Skeletal muscle satellite cell (primary cell): ENCODE data around the gene RAE1. TPM values are rescaled to one million over a fixed set of nuclear protein-coding genes. Genes with fewer than 3 reads are reported as not detected.

Experiments
- H3K27me3 ChIP-seq: 2 replicates; pipeline ENCODE4 v1.7.0; 2013; ENCODE audit warnings: low read length; ENCODE audit not compliant: control insufficient read depth, insufficient read depth
- H3K36me3 ChIP-seq: 2 replicates; pipeline ENCODE4 v1.7.0; 2013; ENCODE audit warnings: mild to moderate bottlenecking, control low read depth, low read length; ENCODE audit not compliant: insufficient read depth
- H3K4me1 ChIP-seq: 2 replicates; pipeline ENCODE4 v1.7.0; 2013; ENCODE audit warnings: low read length; ENCODE audit not compliant: control insufficient read depth, insufficient read depth
- H3K4me2 ChIP-seq: 2 replicates; pipeline ENCODE4 v1.7.0; 2013; ENCODE audit warnings: mild to moderate bottlenecking, low read length
- H3K4me3 ChIP-seq: 2 replicates; pipeline ENCODE4 v1.7.0; 2013; ENCODE audit warnings: low read length
- H3K9ac ChIP-seq: 2 replicates; pipeline ENCODE4 v1.7.0; 2013; ENCODE audit warnings: mild to moderate bottlenecking, low read depth, low read length, moderate library complexity
- H3K9me3 ChIP-seq: replicated peaks from 2 replicates; pipeline ENCODE4 v1.7.0; 2013; ENCODE audit warnings: mild to moderate bottlenecking, control low read depth, low read length
- total RNA-seq: library from RNA; depleted of rRNA; stranded (reverse); fragments of >200 nt; gene quantifications from 2 replicates; pipeline ENCODE4 v1.2.3, GENCODE V29; 2012; rRNA removed

Gene RAE1, protein sequence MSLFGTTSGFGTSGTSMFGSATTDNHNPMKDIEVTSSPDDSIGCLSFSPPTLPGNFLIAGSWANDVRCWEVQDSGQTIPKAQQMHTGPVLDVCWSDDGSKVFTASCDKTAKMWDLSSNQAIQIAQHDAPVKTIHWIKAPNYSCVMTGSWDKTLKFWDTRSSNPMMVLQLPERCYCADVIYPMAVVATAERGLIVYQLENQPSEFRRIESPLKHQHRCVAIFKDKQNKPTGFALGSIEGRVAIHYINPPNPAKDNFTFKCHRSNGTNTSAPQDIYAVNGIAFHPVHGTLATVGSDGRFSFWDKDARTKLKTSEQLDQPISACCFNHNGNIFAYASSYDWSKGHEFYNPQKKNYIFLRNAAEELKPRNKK
- total RNA-seq, result 32.5 and 40.3 TPM in 2 replicates

DNA sequence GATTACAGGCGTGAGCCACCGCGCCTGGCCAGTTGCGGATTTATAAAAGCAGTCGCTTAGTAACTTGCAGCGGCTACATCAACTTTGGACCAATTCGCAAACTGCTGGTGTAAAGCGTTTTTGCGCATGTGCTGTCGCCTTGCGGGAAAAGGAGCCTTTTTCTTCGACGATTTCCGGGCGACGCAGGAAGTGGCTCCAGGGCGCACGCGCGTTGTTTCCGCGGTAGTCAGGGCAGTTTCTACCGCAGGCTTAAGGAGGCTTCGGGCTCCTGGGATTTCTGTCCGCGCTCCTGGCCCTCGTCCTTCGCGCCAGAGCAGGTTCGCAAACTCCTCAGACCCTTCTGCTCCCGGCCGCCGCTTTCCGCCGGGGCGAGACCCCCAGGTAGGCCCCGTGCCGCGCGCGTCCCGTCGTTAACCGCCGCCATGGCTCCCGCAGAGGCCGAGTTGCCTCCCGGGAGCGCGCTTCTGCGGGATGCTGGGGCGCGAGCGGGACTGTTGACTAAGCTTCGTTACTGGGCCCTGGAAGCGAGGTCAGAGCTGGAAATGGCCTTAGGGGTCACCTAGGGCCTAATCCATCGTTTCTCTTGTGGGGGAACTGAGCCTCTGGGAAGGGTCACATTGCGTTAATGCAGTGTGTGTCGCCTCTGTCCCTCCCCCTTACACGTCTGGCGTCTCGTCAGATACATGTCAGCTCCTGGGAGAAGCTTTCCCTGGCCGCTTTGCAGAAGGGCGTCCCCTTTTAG, at the start of gene RAE1:
Gene RAE1 (plus strand): TSS at position 214 of the 742 bp plus-strand sequence. CDS start 2,784 bp downstream, outside the sequence.
- Histone ChIP-seq H3K4me3 (peak within 1 kb of the TSS; percentile 98), H3K27me3 (no peaks in the 10 kb centered on the region), H3K4me2 (peak within 1 kb of the TSS; percentile 94), H3K4me1 (peaks cover 15% of the 10 kb centered on the region), H3K9ac (peak within 1 kb of the TSS; percentile 97), H3K9me3 (no peaks in the 10 kb centered on the region), H3K36me3 (peaks cover 25% of the 10 kb centered on the region)

- Histone ChIP-seq H3K27me3 (no peaks in the 10 kb centered on the region), H3K9me3 (no peaks in the 10 kb centered on the region), H3K4me2 (no peak overlapping the region), H3K9ac (no peak overlapping the region), H3K4me3 (no peak overlapping the region), H3K4me1 (no peaks in the 10 kb centered on the region), H3K36me3 (no peaks in the 10 kb centered on the region)
Observed at GRCh38 chr20:57306747-57307146, 44.3 kb upstream of the RAE1 start.

- Histone ChIP-seq H3K9ac (no peak overlapping the region), H3K4me1 (no peaks in the 10 kb centered on the region), H3K4me2 (no peak overlapping the region), H3K36me3 (no peaks in the 10 kb centered on the region), H3K4me3 (no peak overlapping the region), H3K27me3 (no peaks in the 10 kb centered on the region), H3K9me3 (no peaks in the 10 kb centered on the region)
Observed at GRCh38 chr20:57308451-57309271, 42.4 kb upstream of the RAE1 start.

DNA sequence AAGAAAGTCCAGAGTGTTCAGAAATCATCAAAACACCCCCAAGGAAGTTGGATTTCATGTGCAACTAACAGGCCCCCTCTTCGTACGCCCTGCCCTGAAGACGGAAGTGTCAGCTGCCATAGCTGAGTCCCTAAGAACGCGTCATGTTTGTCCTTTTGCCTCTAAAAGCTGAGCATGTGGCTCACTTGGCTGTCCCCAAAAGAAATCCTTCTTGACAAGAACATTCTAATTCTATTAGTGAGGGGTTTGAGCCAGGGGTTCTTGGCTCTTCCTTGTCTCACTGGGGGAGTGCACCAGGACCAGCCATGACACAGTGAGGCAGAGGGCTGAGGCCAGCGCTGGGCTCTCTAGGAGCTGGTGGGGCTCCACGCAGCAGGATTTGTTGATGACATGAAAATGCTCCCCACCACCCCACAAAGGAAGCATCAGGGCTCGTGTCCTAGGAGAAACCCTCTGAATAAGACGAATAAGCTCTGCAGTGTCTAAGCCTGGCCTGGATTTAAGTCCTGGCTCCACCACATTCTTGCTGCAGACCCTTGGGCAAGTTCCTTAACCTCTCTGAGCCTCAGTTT, 41.4 kb upstream of the RAE1 start:
- no peaks in the 10 kb centered on the region for H3K36me3 ChIP-seq
- no peak overlapping the region for H3K4me3 ChIP-seq
- no peaks in the 10 kb centered on the region for H3K9me3 ChIP-seq
- no peak overlapping the region for H3K4me2 ChIP-seq
- H3K9ac ChIP-seq, result no peak overlapping the region
- no peaks in the 10 kb centered on the region for H3K27me3 ChIP-seq
- H3K4me1 ChIP-seq, result no peaks in the 10 kb centered on the region

GRCh38 chr20:57310821-57311514, 40.1 kb upstream of the RAE1 start:
- Histone ChIP-seq H3K4me3 (no peak overlapping the region), H3K9ac (no peak overlapping the region), H3K4me1 (no peaks in the 10 kb centered on the region), H3K9me3 (no peaks in the 10 kb centered on the region), H3K4me2 (no peak overlapping the region), H3K36me3 (no peaks in the 10 kb centered on the region), H3K27me3 (peaks cover 2% of the 10 kb centered on the region)

DNA sequence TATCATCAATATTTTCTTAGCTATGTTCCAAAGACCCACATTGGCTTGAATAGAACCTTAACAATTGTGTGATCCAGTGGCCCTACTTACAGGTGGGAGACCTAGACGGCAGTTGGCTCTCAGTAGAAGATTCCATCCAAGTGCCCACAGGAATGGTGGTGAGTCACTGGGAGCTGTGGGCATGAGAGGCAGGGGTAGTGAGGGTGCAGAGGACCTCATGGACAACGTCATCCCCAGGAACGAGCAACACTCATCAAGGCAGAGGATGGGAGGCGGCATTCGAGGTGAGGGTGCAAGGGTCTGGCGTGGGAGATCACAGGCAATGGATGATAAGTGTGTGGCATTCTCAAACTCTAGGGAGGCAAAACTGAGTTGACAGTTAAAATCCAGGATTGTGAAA, 38.9 kb upstream of the RAE1 start:
- no peak overlapping the region for H3K9ac ChIP-seq
- no peak overlapping the region for H3K4me2 ChIP-seq
- no peaks in the 10 kb centered on the region for H3K4me1 ChIP-seq
- H3K9me3 ChIP-seq, result no peaks in the 10 kb centered on the region
- H3K36me3 ChIP-seq, result no peaks in the 10 kb centered on the region
- H3K27me3 ChIP-seq, result peaks cover 2% of the 10 kb centered on the region
- H3K4me3 ChIP-seq, result no peak overlapping the region

- peaks cover 2% of the 10 kb centered on the region for H3K27me3 ChIP-seq
- no peaks in the 10 kb centered on the region for H3K4me1 ChIP-seq
- H3K9me3 ChIP-seq, result no peaks in the 10 kb centered on the region
- no peak overlapping the region for H3K4me3 ChIP-seq
- H3K4me2 ChIP-seq, result no peak overlapping the region
- H3K9ac ChIP-seq, result no peak overlapping the region
- H3K36me3 ChIP-seq, result no peaks in the 10 kb centered on the region
Observed at GRCh38 chr20:57313230-57313629, 37.8 kb upstream of the RAE1 start.

GRCh38 chr20:57313951-57314350, 37.1 kb upstream of the RAE1 start:
- H3K9me3 ChIP-seq, result no peaks in the 10 kb centered on the region
- no peak overlapping the region for H3K9ac ChIP-seq
- no peak overlapping the region for H3K4me3 ChIP-seq
- H3K36me3 ChIP-seq, result no peaks in the 10 kb centered on the region
- no peaks in the 10 kb centered on the region for H3K4me1 ChIP-seq
- H3K4me2 ChIP-seq, result no peak overlapping the region
- peaks cover 2% of the 10 kb centered on the region for H3K27me3 ChIP-seq

- Histone ChIP-seq H3K4me3 (no peak overlapping the region), H3K9me3 (no peaks in the 10 kb centered on the region), H3K9ac (no peak overlapping the region), H3K4me1 (no peaks in the 10 kb centered on the region), H3K36me3 (no peaks in the 10 kb centered on the region), H3K4me2 (no peak overlapping the region), H3K27me3 (peaks cover 2% of the 10 kb centered on the region)
Observed at GRCh38 chr20:57315083-57315975, 35.7 kb upstream of the RAE1 start.

GRCh38 chr20:57315976-57316480, 35.0 kb upstream of the RAE1 start:
- Histone ChIP-seq H3K36me3 (no peaks in the 10 kb centered on the region), H3K27me3 (peaks cover 2% of the 10 kb centered on the region), H3K4me3 (no peak overlapping the region), H3K4me2 (no peak overlapping the region), H3K9ac (no peak overlapping the region), H3K4me1 (no peaks in the 10 kb centered on the region), H3K9me3 (no peaks in the 10 kb centered on the region)
